GM12878 (cell line): ENCODE results near the gene TMEM178A. TPM values are rescaled to one million over a fixed set of nuclear protein-coding genes. Genes with fewer than 3 reads are reported as not detected.

Experiments
- ATAC-seq: fragments of 200-7000 bp; cut with Tn5 transposase; 3 replicates; pipeline ENCODE4 v1.9.1; 2020; ENCODE audit warnings: mild to moderate bottlenecking, moderate library complexity
- BruUV-seq: library from RNA; stranded (reverse); fragments of 400-500 nt; replicated peaks from 2 replicates; lab custom pipeline; 2021; lab: Mats Ljungman, UMichigan
- CTCF ChIA-PET: fragments of 300-600 bp; sonication (Branson Sonifier 250); formaldehyde crosslinking; extraction: SDS; loops from one replicate; lab custom pipeline; 2021; ENCODE audit warnings: inconsistent platforms; lab: Yijun Ruan, JAX
- POLR2A ChIA-PET: fragments of 350-600 bp; formaldehyde crosslinking; extraction: SDS; loops from one replicate; lab custom pipeline; 2021; ENCODE audit warnings: inconsistent platforms; lab: Charles Lee
- RAD21 ChIA-PET: fragments of 300-600 bp; sonication (Branson Sonifier 250); formaldehyde crosslinking; loops from one replicate; lab custom pipeline; 2023; ENCODE audit warnings: antibody characterized with exemption; ENCODE audit not compliant: unreplicated experiment; lab: Charles Lee
- SMC1A ChIA-PET: fragments of 300-600 bp; sonication (Branson Sonifier 250); formaldehyde crosslinking; loops from one replicate; lab custom pipeline; 2023; ENCODE audit not compliant: unreplicated experiment, uncharacterized antibody; lab: Charles Lee
- DNase-seq: peaks from one replicate; pipeline ENCODE4 v3.0.0-alpha.2; 2011; ENCODE audit warnings: low read depth, low spot score
- FAIRE-seq: peaks from 3 replicates; lab custom pipeline; 2011; peaks lifted over from hg19 to GRCh38; lab: Jason Lieb, UNC
- H2AFZ ChIP-seq: 2 replicates; pipeline ENCODE4 v1.6.0; 2011; ENCODE audit warnings: low read depth, low read length, control low read depth; ENCODE audit not compliant: control insufficient read depth
- H3K27ac ChIP-seq: 2 replicates; pipeline ENCODE4 v1.5.1; 2011; ENCODE audit warnings: control low read depth; ENCODE audit not compliant: control insufficient read depth, insufficient read depth
- H3K27me3 ChIP-seq, 2 experiments: replicated peaks in 1 of 2; 2 replicates each; pipeline versions ENCODE4 v1.6.0 to v1.6.1; 2011; ENCODE audit warnings: low read length in 1 of 2; ENCODE audit not compliant: control insufficient read depth in 2 of 2, insufficient read depth in 2 of 2
- H3K36me3 ChIP-seq, 2 experiments: 2 replicates each; pipeline ENCODE4 v1.5.1; 2011; ENCODE audit warnings: low read length in 1 of 2; ENCODE audit not compliant: control insufficient read depth in 2 of 2, insufficient read depth in 2 of 2
- H3K4me1 ChIP-seq: 2 replicates; pipeline ENCODE4 v1.6.1; 2011; ENCODE audit warnings: mild to moderate bottlenecking, low read length, moderate library complexity, mixed read lengths; ENCODE audit not compliant: control insufficient read depth, insufficient read depth
- H3K4me2 ChIP-seq: 2 replicates; pipeline ENCODE4 v1.6.0; 2011; ENCODE audit warnings: control low read depth; ENCODE audit not compliant: control insufficient read depth, insufficient read depth
- H3K4me3 ChIP-seq: fragments of 200-600 bp; sonication (generic); 2 replicates; pipeline ENCODE4 v1.5.1; 2016
- H3K79me2 ChIP-seq: 2 replicates; pipeline ENCODE4 v1.6.0; 2011; ENCODE audit warnings: low read length; ENCODE audit not compliant: control insufficient read depth, insufficient read depth
- H3K9ac ChIP-seq: 2 replicates; pipeline ENCODE4 v1.8.0; 2011; ENCODE audit warnings: low read length, control low read depth, mixed read lengths; ENCODE audit not compliant: control insufficient read depth, insufficient read depth
- H3K9me3 ChIP-seq: replicated peaks from 3 replicates; pipeline ENCODE4 v1.5.1; 2011; ENCODE audit warnings: mild to moderate bottlenecking, low read length; ENCODE audit not compliant: control insufficient read depth, insufficient read depth
- H4K20me1 ChIP-seq: 2 replicates; pipeline ENCODE4 v1.6.0; 2011; ENCODE audit not compliant: control insufficient read depth, insufficient read depth
- ASH2L ChIP-seq: fragments of 300-600, 200-600 bp; sonication (generic); IDR thresholded peaks from 2 replicates; pipeline ENCODE4 v1.6.1; 2017; ENCODE audit warnings: low read depth, mild to moderate bottlenecking, borderline replicate concordance
- BCLAF1 ChIP-seq: fragments of 450-650 bp; IDR thresholded peaks from 2 replicates; pipeline ENCODE4 v1.6.1; 2017; ENCODE audit warnings: antibody characterized with exemption, mild to moderate bottlenecking, moderate library complexity
- CTCF ChIP-seq, 3 experiments: IDR thresholded peaks in 2 of 3; conservative IDR thresholded peaks in 1 of 3; 2 replicates each; pipeline ENCODE4 v1.5.1; 2011; ENCODE audit warnings: low read depth in 3 of 3, low read length in 3 of 3, mild to moderate bottlenecking in 3 of 3, control low read depth in 2 of 3, moderate library complexity in 2 of 3, inconsistent platforms in 1 of 3, mixed read lengths in 1 of 3; ENCODE audit not compliant: control insufficient read depth in 2 of 3, insufficient read depth in 1 of 3; ENCODE audit errors: extremely low read depth in 1 of 3
- FOXM1 ChIP-seq: IDR thresholded peaks from 2 replicates; pipeline ENCODE4 v1.6.1; 2012; ENCODE audit warnings: low read depth, mild to moderate bottlenecking, inconsistent platforms, low read length, moderate library complexity
- HCFC1 ChIP-seq: fragments of 150-350 bp; IDR thresholded peaks from 2 replicates; pipeline ENCODE4 v1.6.1; 2014; ENCODE audit warnings: low read length
- PBX3 ChIP-seq: IDR thresholded peaks from 2 replicates; pipeline ENCODE4 v1.6.1; 2011; ENCODE audit warnings: mild to moderate bottlenecking, low read depth, low read length, moderate library complexity; ENCODE audit not compliant: insufficient replicate concordance
- PML ChIP-seq: IDR thresholded peaks from 2 replicates; pipeline ENCODE4 v1.6.1; 2012; ENCODE audit warnings: low read length, inconsistent platforms
- SMC3 ChIP-seq: IDR thresholded peaks from 2 replicates; pipeline ENCODE4 v1.6.1; 2011; ENCODE audit warnings: low read length, improper control_type of control experiment, borderline replicate concordance
- SREBF1 ChIP-seq: IDR thresholded peaks from 2 replicates; pipeline ENCODE4 v1.6.1; 2012; ENCODE audit warnings: mild to moderate bottlenecking, low read length
- TARDBP ChIP-seq: IDR thresholded peaks from 2 replicates; pipeline ENCODE4 v1.6.1; 2016; ENCODE audit warnings: borderline replicate concordance
- WGBS: methylation state at CpG from one replicate; pipeline ENCODE4 v1.1.6; 2016; ENCODE audit warnings: low lambda C conversion rate; ENCODE audit not compliant: insufficient replicate concordance, insufficient coverage; ENCODE audit errors: missing lambda C conversion rate; 5-methylcytosine and 5-hydroxymethylcytosine counted together
- in situ Hi-C: fragments of 300-500 bp; cut with MboI; formaldehyde crosslinking; loops from 9 replicates; pipeline ENCODE4 v1.14.3; 2018; ENCODE audit warnings: mixed read lengths
- intact Hi-C: fragments of 100-400 bp; cut with micrococcal nuclease; formaldehyde crosslinking; loops from one replicate; pipeline ENCODE4 v1.14.2; 2022; ENCODE audit not compliant: unreplicated experiment
- polyA plus RNA-seq, 11 experiments: library from polyadenylated mRNA; depleted of rRNA in 4 of 11; unstranded in 6 of 11; stranded (reverse) in 5 of 11; fragments of >200 nt; fragmentation: Nextera tagmentation in 4 of 11; fragmentation: Illumina TruSeq in 1 of 11; extraction: Ambion mirVana in 4 of 11; extraction: Trizol in 1 of 11; gene quantifications; 1 replicate in 1 of 11; 2 replicates in 10 of 11; pipeline versions ENCODE4 v1.2.1 to v1.2.3, GENCODE V29; 2011 to 2016; ENCODE audit warnings: inconsistent platforms in 2 of 11, missing spikeins in 2 of 11, low read depth in 1 of 11
- total RNA-seq, 4 experiments: library from RNA; depleted of rRNA in 3 of 4; stranded (reverse); fragments of >200 nt in 3 of 4; fragmentation: Illumina TruSeq in 1 of 4; extraction: Trizol in 1 of 4; gene quantifications; 2 replicates each; pipeline versions ENCODE4 v1.2.1 to v1.2.3, GENCODE V29; 2013 to 2021

TMEM178A gene
- total and polyA plus RNA-seq, 10 of the 15 experiments (the other 5 are each of a cell fraction or from before 2014, with no cell fraction given) = not detected

GRCh38 chr2:39693245-39693644 lies 27.5 kb downstream of the TMEM178A start:
- H3K4me2 ChIP-seq = no peak overlapping the region
- no peaks in the 10 kb centered on the region for H3K27me3 ChIP-seq
- intact Hi-C loops = no loop called here
- H3K36me3 ChIP-seq = no peaks in the 10 kb centered on the region
- H3K4me3 ChIP-seq = no peak overlapping the region
- WGBS = 69% methylated on average over 1 of the region's 1 CpG
- SMC1A ChIA-PET = no interaction called here
- CTCF ChIA-PET = interaction anchor here (0.6 kb wide), 1 partner anchor 569 kb away, joined by 3 read pairs; no protein-coding TSS in a partner anchor
- ATAC-seq (no peak), FAIRE-seq (no peak), DNase-seq (no peak)
- RAD21 ChIA-PET = no interaction called here
- in situ Hi-C loops = no loop called here
- TF ChIP-seq ASH2L (no peak), TARDBP (no peak), PBX3 (no peak), SREBF1 (no peak), HCFC1 (no peak), FOXM1 (no peak), CTCF (IDR thresholded peaks at IDR 0.05 in 2 of 3, conservative IDR thresholded peaks at IDR 0.05 in 1 of 3; ENCODE audit: control insufficient read depth in 2 of 3, extremely low read depth in 1 of 3, insufficient read depth in 1 of 3, low read depth in 3 of 3, low read length in 3 of 3) (no peak), PML (no peak), SMC3 (no peak), BCLAF1 (no peak)
- no peaks in the 10 kb centered on the region for H3K4me1 ChIP-seq
- H4K20me1 ChIP-seq = no peaks in the 10 kb centered on the region
- H3K9me3 ChIP-seq = no peaks in the 10 kb centered on the region
- no TSS peak for BruUV-seq
- H3K9ac ChIP-seq = no peak overlapping the region
- no peak overlapping the region for H3K27ac ChIP-seq
- H3K79me2 ChIP-seq = no peaks in the 10 kb centered on the region
- POLR2A ChIA-PET = no interaction called here
- H2AFZ ChIP-seq = no peak overlapping the region
